Measurements from ENCODE around the gene NEAT1. TPM values are rescaled to one million over a fixed set of nuclear protein-coding genes. Genes with fewer than 3 reads are reported as not detected.
"Not testable (repeated sequence)": the region's sequence is repeated elsewhere in the genome, so short reads cannot be mapped to it uniquely, and the experiment has no call there.

NEAT1 gene
- total RNA-seq, 1 donor from 2014 or later = 269 TPM

DNA sequence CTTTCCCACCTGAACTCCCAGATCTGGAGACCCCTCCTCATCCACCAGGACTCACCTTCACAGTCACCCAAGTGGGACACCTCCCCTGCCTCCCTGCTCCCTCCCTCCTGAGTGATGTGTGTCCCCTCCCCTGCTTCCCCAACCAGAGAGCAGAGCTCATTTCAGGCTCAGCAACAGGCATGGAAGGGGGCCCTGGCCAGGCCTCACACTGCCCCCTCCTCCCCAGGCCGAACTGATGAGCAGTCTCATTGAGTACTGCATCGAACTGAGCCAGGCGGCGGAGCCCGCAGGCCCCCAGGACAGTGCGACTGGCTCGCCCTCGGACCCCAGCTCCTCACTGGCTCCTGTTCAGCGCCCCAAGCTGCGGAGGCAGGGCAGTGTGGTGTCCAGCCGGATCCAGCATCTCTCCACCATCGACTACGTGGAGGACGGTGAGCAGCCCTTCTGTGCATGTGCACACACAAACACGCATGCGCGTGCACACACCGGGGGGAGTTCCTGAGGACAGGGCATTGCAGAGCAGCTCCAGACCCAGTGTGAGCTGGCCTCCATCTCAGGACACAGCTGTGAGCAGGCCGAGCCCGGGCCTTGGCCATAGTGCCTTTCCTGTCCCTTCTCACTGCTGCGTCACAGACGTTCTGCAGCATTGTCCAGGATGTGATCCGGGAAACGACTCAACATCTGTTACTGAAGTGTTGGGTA lies 17.8 kb upstream of the NEAT1 start:
- TF ChIP-seq, protein P1, sequence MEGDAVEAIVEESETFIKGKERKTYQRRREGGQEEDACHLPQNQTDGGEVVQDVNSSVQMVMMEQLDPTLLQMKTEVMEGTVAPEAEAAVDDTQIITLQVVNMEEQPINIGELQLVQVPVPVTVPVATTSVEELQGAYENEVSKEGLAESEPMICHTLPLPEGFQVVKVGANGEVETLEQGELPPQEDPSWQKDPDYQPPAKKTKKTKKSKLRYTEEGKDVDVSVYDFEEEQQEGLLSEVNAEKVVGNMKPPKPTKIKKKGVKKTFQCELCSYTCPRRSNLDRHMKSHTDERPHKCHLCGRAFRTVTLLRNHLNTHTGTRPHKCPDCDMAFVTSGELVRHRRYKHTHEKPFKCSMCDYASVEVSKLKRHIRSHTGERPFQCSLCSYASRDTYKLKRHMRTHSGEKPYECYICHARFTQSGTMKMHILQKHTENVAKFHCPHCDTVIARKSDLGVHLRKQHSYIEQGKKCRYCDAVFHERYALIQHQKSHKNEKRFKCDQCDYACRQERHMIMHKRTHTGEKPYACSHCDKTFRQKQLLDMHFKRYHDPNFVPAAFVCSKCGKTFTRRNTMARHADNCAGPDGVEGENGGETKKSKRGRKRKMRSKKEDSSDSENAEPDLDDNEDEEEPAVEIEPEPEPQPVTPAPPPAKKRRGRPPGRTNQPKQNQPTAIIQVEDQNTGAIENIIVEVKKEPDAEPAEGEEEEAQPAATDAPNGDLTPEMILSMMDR (IDR thresholded peaks at IDR 0.05; ENCODE audit: unreplicated experiment) = no peak
- H3K27me3 Mint-ChIP-seq (ENCODE audit: low read depth) = no peaks in the 10 kb centered on the region
- H3K36me3 Mint-ChIP-seq = peaks cover 18% of the 10 kb centered on the region
- H3K9me3 Mint-ChIP-seq = no peaks in the 10 kb centered on the region
- H3K4me1 Mint-ChIP-seq = no peaks in the 10 kb centered on the region
- DNase-seq (ENCODE audit: low spot score in 2 of 2, unreplicated experiment in 2 of 2) = no peak
- no peak overlapping the region for H3K27ac Mint-ChIP-seq
- H3K4me3 Mint-ChIP-seq = no peak overlapping the region

- Mint-ChIP-seq H3K9me3 (no peaks in the 10 kb centered on the region), H3K4me1 (peaks cover 6% of the 10 kb centered on the region), H3K27me3 (ENCODE audit: low read depth) (no peaks in the 10 kb centered on the region), H3K27ac (no peak overlapping the region), H3K4me3 (no peak overlapping the region), H3K36me3 (peaks cover 9% of the 10 kb centered on the region)
- DNase-seq (ENCODE audit: low spot score in 2 of 2, unreplicated experiment in 2 of 2) = no peak
- TF ChIP-seq, protein P1 (IDR thresholded peaks at IDR 0.05; ENCODE audit: unreplicated experiment) = no peak
These were observed 11.5 kb upstream of the NEAT1 start for GRCh38 chr11:65410936-65411680.

- Mint-ChIP-seq H3K4me1 (peaks cover 11% of the 10 kb centered on the region), H3K36me3 (peaks cover 9% of the 10 kb centered on the region), H3K4me3 (no peak overlapping the region), H3K27ac (no peak overlapping the region), H3K9me3 (no peaks in the 10 kb centered on the region), H3K27me3 (ENCODE audit: low read depth) (no peaks in the 10 kb centered on the region)
- no peak for DNase-seq (ENCODE audit: low spot score in 2 of 2, unreplicated experiment in 2 of 2)
- TF ChIP-seq, protein P1 (IDR thresholded peaks at IDR 0.05; ENCODE audit: unreplicated experiment) = no peak
These were observed 10.9 kb upstream of the NEAT1 start for GRCh38 chr11:65411681-65412070.

GRCh38 chr11:65412271-65413076 lies 10.1 kb upstream of the NEAT1 start:
- no peaks in the 10 kb centered on the region for H3K27me3 Mint-ChIP-seq (ENCODE audit: low read depth)
- no peak overlapping the region for H3K27ac Mint-ChIP-seq
- H3K36me3 Mint-ChIP-seq = peaks cover 9% of the 10 kb centered on the region
- H3K9me3 Mint-ChIP-seq = no peaks in the 10 kb centered on the region
- TF ChIP-seq, protein P1 (IDR thresholded peaks at IDR 0.05; ENCODE audit: unreplicated experiment) = no peak
- H3K4me3 Mint-ChIP-seq = no peak overlapping the region
- peaks cover 19% of the 10 kb centered on the region for H3K4me1 Mint-ChIP-seq
- no peak for DNase-seq (ENCODE audit: low spot score in 2 of 2, unreplicated experiment in 2 of 2)

DNA sequence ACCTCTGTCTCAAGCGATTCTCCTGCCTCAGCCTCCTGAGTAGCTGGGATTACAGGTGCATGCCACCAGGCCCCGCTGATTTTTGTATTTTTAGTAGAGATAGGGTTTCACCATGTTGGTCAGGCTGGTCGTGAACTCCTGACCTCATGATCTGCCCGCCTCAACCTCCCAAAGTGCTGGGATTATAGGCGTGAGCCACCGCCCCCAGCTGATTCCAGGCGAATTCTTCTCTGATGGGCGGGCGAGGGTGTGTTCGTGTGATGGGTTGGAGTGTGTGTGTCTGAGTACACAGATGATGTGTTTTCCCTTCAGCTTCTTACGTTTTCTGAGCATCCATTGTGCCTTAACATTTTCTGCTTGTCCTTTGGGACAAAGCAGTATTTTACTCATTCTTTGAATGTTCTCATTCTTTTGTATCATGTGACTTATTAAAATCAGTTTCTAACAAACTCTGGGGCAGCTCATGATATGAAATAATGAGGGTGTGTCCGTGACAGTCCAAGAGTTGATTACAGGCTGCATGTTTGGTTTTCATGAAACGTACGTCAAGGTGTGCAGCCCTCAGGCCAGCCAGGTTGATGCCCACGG lies 9.4 kb upstream of the NEAT1 start:
- not testable (repeated sequence) for H3K4me3 Mint-ChIP-seq; DNase-seq (ENCODE audit: low spot score in 2 of 2, unreplicated experiment in 2 of 2); H3K27me3 Mint-ChIP-seq (ENCODE audit: low read depth); H3K36me3 Mint-ChIP-seq; H3K9me3 Mint-ChIP-seq; H3K27ac Mint-ChIP-seq
- H3K4me1 Mint-ChIP-seq = peaks cover 26% of the 10 kb centered on the region
